Activated CD8-positive, alpha-beta memory T cell treated with anti-CD3 and anti-CD28 coated beads, Interleukin-2, amount 10 ng/mL, durations not matched to agents 7 days and 5 days (primary cell): ENCODE measurements around the gene CERS6. TPM values are rescaled to one million over a fixed set of nuclear protein-coding genes. Genes with fewer than 3 reads are reported as not detected.

ENCODE experiments used
- ATAC-seq: fragments of 150-1000 bp; cut with Tn5 transposase; one replicate; pipeline ENCODE4 v1.10.0; 2021; ENCODE audit warnings: moderate library complexity
- CTCF ChIA-PET: fragments of 350-600 bp; sonication (Branson Sonifier 250); formaldehyde crosslinking; loops from one replicate; lab custom pipeline; 2021; ENCODE audit warnings: antibody characterized with exemption; lab: Charles Lee
- DNase-seq: peaks from one replicate; pipeline ENCODE4 v3.0.0-alpha.2; 2020
- H3K27ac Mint-ChIP-seq: one replicate; pipeline ENCODE4 v1.8.0; 2021; ENCODE audit warnings: mild to moderate bottlenecking, mixed read lengths
- H3K27me3 Mint-ChIP-seq: one replicate; pipeline ENCODE4 v1.8.0; 2021; ENCODE audit warnings: mixed read lengths
- H3K36me3 Mint-ChIP-seq: one replicate; pipeline ENCODE4 v1.8.0; 2021; ENCODE audit warnings: mild to moderate bottlenecking, mixed read lengths
- H3K4me1 Mint-ChIP-seq: one replicate; pipeline ENCODE4 v1.8.0; 2021; ENCODE audit warnings: mixed read lengths
- H3K4me3 Mint-ChIP-seq: one replicate; pipeline ENCODE4 v1.8.0; 2021; ENCODE audit warnings: mild to moderate bottlenecking, moderate library complexity, mixed read lengths
- H3K9me3 Mint-ChIP-seq: one replicate; pipeline ENCODE4 v1.8.0; 2022; ENCODE audit warnings: low read depth, mixed read lengths
- total RNA-seq, 2 experiments: library from RNA; stranded (reverse); gene quantifications; one replicate each; pipeline ENCODE4 v1.2.3, GENCODE V29; 2021

CERS6 gene
- total RNA-seq, 2 experiments from 2014 or later = 5.0 to 12.7 TPM

GRCh38 chr2:168525020-168525419 is 68.9 kb downstream of the CERS6 start:
- no peak overlapping the region for H3K4me3 Mint-ChIP-seq
- H3K9me3 Mint-ChIP-seq = no peaks in the 10 kb centered on the region
- ATAC-seq (no peak), DNase-seq (no peak)
- H3K27ac Mint-ChIP-seq = no peak overlapping the region
- H3K36me3 Mint-ChIP-seq = no peaks in the 10 kb centered on the region
- H3K27me3 Mint-ChIP-seq = peaks cover 3% of the 10 kb centered on the region
- CTCF ChIA-PET = no interaction called here
- no peaks in the 10 kb centered on the region for H3K4me1 Mint-ChIP-seq

- CTCF ChIA-PET = no interaction called here
- no peaks in the 10 kb centered on the region for H3K36me3 Mint-ChIP-seq
- H3K27me3 Mint-ChIP-seq = peaks cover 3% of the 10 kb centered on the region
- no peaks in the 10 kb centered on the region for H3K9me3 Mint-ChIP-seq
- ATAC-seq (no peak), DNase-seq (no peak)
- peaks cover 1% of the 10 kb centered on the region for H3K4me1 Mint-ChIP-seq
- no peak overlapping the region for H3K27ac Mint-ChIP-seq
- no peak overlapping the region for H3K4me3 Mint-ChIP-seq
Observed at GRCh38 chr2:168525716-168526446, 69.8 kb downstream of the CERS6 start.

- H3K27me3 Mint-ChIP-seq = no peaks in the 10 kb centered on the region
- ATAC-seq (no peak), DNase-seq (no peak)
- H3K36me3 Mint-ChIP-seq = no peaks in the 10 kb centered on the region
- CTCF ChIA-PET = no interaction called here
- H3K4me1 Mint-ChIP-seq = peaks cover 5% of the 10 kb centered on the region
- no peaks in the 10 kb centered on the region for H3K9me3 Mint-ChIP-seq
- H3K27ac Mint-ChIP-seq = no peak overlapping the region
- H3K4me3 Mint-ChIP-seq = no peak overlapping the region
Observed at GRCh38 chr2:168526641-168527040, 70.6 kb downstream of the CERS6 start.

- Mint-ChIP-seq H3K27me3 (no peaks in the 10 kb centered on the region), H3K27ac (no peak overlapping the region), H3K36me3 (no peaks in the 10 kb centered on the region), H3K9me3 (no peaks in the 10 kb centered on the region), H3K4me3 (no peak overlapping the region), H3K4me1 (peaks cover 5% of the 10 kb centered on the region)
- CTCF ChIA-PET = no interaction called here
- ATAC-seq (no peak), DNase-seq (no peak)
Observed at GRCh38 chr2:168528016-168528415, 71.9 kb downstream of the CERS6 start.

- H3K9me3 Mint-ChIP-seq = no peaks in the 10 kb centered on the region
- CTCF ChIA-PET = no interaction called here
- no peak for ATAC-seq
Observed at GRCh38 chr2:168528469-168528868, 72.4 kb downstream of the CERS6 start.

GRCh38 chr2:168529054-168529833 is 73.2 kb downstream of the CERS6 start:
- no peak overlapping the region for H3K27ac Mint-ChIP-seq
- H3K4me1 Mint-ChIP-seq = peaks cover 8% of the 10 kb centered on the region
- ATAC-seq (no peak), DNase-seq (no peak)
- no peaks in the 10 kb centered on the region for H3K36me3 Mint-ChIP-seq
- CTCF ChIA-PET = no interaction called here
- no peaks in the 10 kb centered on the region for H3K9me3 Mint-ChIP-seq
- H3K27me3 Mint-ChIP-seq = no peaks in the 10 kb centered on the region
- H3K4me3 Mint-ChIP-seq = no peak overlapping the region

More at GRCh38 chr2:168528469-168528868, 72.4 kb downstream of the CERS6 start:
- Mint-ChIP-seq H3K4me1 (peaks cover 5% of the 10 kb centered on the region), H3K36me3 (no peaks in the 10 kb centered on the region), H3K4me3 (no peak overlapping the region), H3K27me3 (no peaks in the 10 kb centered on the region), H3K27ac (no peak overlapping the region)
- DNase-seq = no peak

GRCh38 chr2:168529900-168530561 is 74.0 kb downstream of the CERS6 start:
- no peaks in the 10 kb centered on the region for H3K36me3 Mint-ChIP-seq
- no peak for ATAC-seq
- peaks cover 13% of the 10 kb centered on the region for H3K4me1 Mint-ChIP-seq
- H3K27ac Mint-ChIP-seq = no peak overlapping the region
- no peak overlapping the region for H3K4me3 Mint-ChIP-seq
- no peaks in the 10 kb centered on the region for H3K9me3 Mint-ChIP-seq
- CTCF ChIA-PET = no interaction called here
- no peaks in the 10 kb centered on the region for H3K27me3 Mint-ChIP-seq
- no peak for DNase-seq

- no peak for DNase-seq
- Mint-ChIP-seq H3K4me3 (no peak overlapping the region), H3K27me3 (no peaks in the 10 kb centered on the region), H3K4me1 (peaks cover 13% of the 10 kb centered on the region), H3K9me3 (no peaks in the 10 kb centered on the region), H3K27ac (no peak overlapping the region), H3K36me3 (no peaks in the 10 kb centered on the region)
- CTCF ChIA-PET = no interaction called here
- no peak for ATAC-seq
Observed at GRCh38 chr2:168530982-168531622, 75.0 kb downstream of the CERS6 start.

GRCh38 chr2:168534926-168535325 is 78.9 kb downstream of the CERS6 start:
- Mint-ChIP-seq H3K36me3 (peaks cover 4% of the 10 kb centered on the region), H3K27me3 (no peaks in the 10 kb centered on the region), H3K9me3 (peaks cover 1% of the 10 kb centered on the region), H3K4me3 (no peak overlapping the region), H3K4me1 (peaks cover 19% of the 10 kb centered on the region), H3K27ac (no peak overlapping the region)
- CTCF ChIA-PET = no interaction called here
- ATAC-seq (no peak), DNase-seq (no peak)

GRCh38 chr2:168536925-168537466 is 80.9 kb downstream of the CERS6 start:
- ATAC-seq = no peak
- Mint-ChIP-seq H3K4me3 (no peak overlapping the region), H3K4me1 (peaks cover 14% of the 10 kb centered on the region), H3K27ac (no peak overlapping the region), H3K9me3 (peaks cover 11% of the 10 kb centered on the region), H3K36me3 (peaks cover 16% of the 10 kb centered on the region), H3K27me3 (no peaks in the 10 kb centered on the region)
- CTCF ChIA-PET = no interaction called here
- no peak for DNase-seq

- ATAC-seq = no peak
- CTCF ChIA-PET = no interaction called here
- peaks cover 18% of the 10 kb centered on the region for H3K36me3 Mint-ChIP-seq
- H3K4me1 Mint-ChIP-seq = peaks cover 14% of the 10 kb centered on the region
- no peak for DNase-seq
- peaks cover 11% of the 10 kb centered on the region for H3K9me3 Mint-ChIP-seq
- H3K27me3 Mint-ChIP-seq = no peaks in the 10 kb centered on the region
- no peak overlapping the region for H3K27ac Mint-ChIP-seq
- no peak overlapping the region for H3K4me3 Mint-ChIP-seq
Observed at GRCh38 chr2:168538133-168538532, 82.1 kb downstream of the CERS6 start.

GRCh38 chr2:168538534-168538933 is 82.5 kb downstream of the CERS6 start:
- ATAC-seq (no peak), DNase-seq (no peak)
- Mint-ChIP-seq H3K4me1 (peaks cover 14% of the 10 kb centered on the region), H3K27ac (no peak overlapping the region), H3K27me3 (no peaks in the 10 kb centered on the region), H3K4me3 (no peak overlapping the region), H3K9me3 (peaks cover 11% of the 10 kb centered on the region), H3K36me3 (peaks cover 18% of the 10 kb centered on the region)
- CTCF ChIA-PET = no interaction called here

- peaks cover 6% of the 10 kb centered on the region for H3K4me1 Mint-ChIP-seq
- CTCF ChIA-PET = no interaction called here
- peaks cover 18% of the 10 kb centered on the region for H3K36me3 Mint-ChIP-seq
- DNase-seq (no peak), ATAC-seq (no peak)
- no peak overlapping the region for H3K4me3 Mint-ChIP-seq
- H3K27me3 Mint-ChIP-seq = no peaks in the 10 kb centered on the region
- H3K27ac Mint-ChIP-seq = no peak overlapping the region
- H3K9me3 Mint-ChIP-seq = peaks cover 11% of the 10 kb centered on the region
Observed at GRCh38 chr2:168539945-168540344, 83.9 kb downstream of the CERS6 start.
